ENCODE measurements around the gene EYA2. TPM values are rescaled to one million over a fixed set of nuclear protein-coding genes. Genes with fewer than 3 reads are reported as not detected.
A peak's percentile ranks its signal among the peaks of the same experiment; 100 is the strongest.

The EYA2 gene
- total and polyA plus RNA-seq, 2 donors from 2014 or later: 2.6 to 7.9 TPM

DNA sequence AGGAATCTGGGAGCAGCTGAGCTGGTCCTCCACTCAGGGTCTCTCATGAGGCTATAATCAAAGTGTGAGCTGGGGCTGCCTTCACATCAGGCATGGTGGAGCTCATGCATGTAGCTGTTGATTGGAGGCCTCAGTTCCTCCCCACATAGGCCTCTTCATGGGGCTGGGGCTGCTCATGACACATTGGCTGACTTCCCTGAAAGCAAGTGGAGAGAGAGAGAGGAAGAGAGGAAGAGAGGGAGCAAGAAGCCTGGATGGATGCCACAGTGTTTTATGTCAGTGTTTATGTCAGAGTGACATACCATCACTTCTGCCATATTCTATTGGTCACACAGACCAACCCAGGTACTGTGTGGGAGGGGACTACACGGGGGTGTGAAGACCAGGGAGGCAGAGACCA is 43.8 kb downstream of the EYA2 start:
- FAIRE-seq (no peak), DNase-seq (peak in 1 of 5 donors; percentile 57)
- Histone ChIP-seq H3K4me1 (ENCODE audit: control insufficient read depth in 2 of 3, insufficient read depth in 2 of 3, low read depth in 1 of 3, low read length in 3 of 3) (no peaks in the 10 kb centered on the region), H3K9ac (ENCODE audit: low read length in 3 of 3) (no peak overlapping the region), H3K27me3 (ENCODE audit: control insufficient read depth, insufficient read depth, low read length) (no peaks in the 10 kb centered on the region), H3K9me3 (ENCODE audit: control insufficient read depth in 2 of 3, insufficient read depth in 1 of 3, low read length in 3 of 3) (no peaks in the 10 kb centered on the region), H3K4me3 (ENCODE audit: low read length in 3 of 3) (no peak overlapping the region), H3K36me3 (ENCODE audit: control insufficient read depth in 2 of 3, insufficient read depth in 3 of 3, low read length in 3 of 3) (no peaks in the 10 kb centered on the region), H3K27ac (ENCODE audit: low read depth in 2 of 2, low read length in 2 of 2) (no peak overlapping the region)
- TF ChIP-seq, protein P1, sequence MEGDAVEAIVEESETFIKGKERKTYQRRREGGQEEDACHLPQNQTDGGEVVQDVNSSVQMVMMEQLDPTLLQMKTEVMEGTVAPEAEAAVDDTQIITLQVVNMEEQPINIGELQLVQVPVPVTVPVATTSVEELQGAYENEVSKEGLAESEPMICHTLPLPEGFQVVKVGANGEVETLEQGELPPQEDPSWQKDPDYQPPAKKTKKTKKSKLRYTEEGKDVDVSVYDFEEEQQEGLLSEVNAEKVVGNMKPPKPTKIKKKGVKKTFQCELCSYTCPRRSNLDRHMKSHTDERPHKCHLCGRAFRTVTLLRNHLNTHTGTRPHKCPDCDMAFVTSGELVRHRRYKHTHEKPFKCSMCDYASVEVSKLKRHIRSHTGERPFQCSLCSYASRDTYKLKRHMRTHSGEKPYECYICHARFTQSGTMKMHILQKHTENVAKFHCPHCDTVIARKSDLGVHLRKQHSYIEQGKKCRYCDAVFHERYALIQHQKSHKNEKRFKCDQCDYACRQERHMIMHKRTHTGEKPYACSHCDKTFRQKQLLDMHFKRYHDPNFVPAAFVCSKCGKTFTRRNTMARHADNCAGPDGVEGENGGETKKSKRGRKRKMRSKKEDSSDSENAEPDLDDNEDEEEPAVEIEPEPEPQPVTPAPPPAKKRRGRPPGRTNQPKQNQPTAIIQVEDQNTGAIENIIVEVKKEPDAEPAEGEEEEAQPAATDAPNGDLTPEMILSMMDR (IDR thresholded peaks at IDR 0.05; ENCODE audit: borderline replicate concordance, extremely low read depth, insufficient read depth): no peak
- intact Hi-C loops (cut with DNase I): no loop called here

DNA sequence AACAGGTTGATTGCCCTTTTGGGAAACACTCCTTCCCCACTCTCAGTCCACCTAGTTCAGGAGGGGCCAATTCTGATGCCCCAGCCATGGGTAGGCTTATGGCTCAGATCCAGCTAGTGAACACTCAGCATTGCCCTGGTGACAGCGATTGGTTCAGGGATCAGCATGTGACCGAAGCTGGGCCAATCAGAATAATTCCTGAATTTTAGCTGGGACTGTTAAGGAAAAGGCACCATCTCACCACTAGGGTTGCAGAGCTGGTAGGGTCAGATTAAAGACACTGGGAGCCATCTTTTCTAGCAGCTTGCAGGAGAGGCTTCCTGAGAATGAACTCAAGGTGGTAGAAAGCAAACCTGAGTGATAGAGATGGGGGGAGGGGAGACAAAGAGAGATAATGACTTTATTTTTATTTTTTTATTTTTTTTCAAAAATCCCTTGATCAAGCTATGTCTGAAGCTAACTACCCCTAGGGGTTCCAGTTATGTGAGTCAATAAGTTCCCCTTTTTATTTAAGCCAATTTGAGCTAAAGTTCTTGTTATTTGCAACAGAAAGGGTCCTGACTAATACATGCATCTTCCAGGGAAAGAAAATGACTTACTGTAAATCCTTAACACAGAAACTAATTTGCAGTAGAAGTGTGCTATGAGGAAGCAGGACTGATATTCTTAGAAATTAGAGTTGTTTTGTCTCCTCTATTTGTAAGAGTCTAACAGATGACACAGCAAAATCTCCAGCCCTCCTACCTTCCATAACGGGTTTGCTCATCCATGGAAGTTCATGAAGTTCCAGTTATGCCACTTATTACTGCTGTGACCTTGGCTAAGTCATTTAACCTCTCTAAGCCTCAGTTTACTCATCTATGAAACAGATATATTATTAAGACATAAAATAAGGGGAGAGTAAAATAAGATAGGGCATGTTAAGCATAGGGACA is 44.7 kb downstream of the EYA2 start:
- FAIRE-seq (no peak), DNase-seq (no peak)
- Histone ChIP-seq H3K36me3 (ENCODE audit: control insufficient read depth in 2 of 3, insufficient read depth in 3 of 3, low read length in 3 of 3) (no peaks in the 10 kb centered on the region), H3K4me1 (ENCODE audit: control insufficient read depth in 2 of 3, insufficient read depth in 2 of 3, low read depth in 1 of 3, low read length in 3 of 3) (no peaks in the 10 kb centered on the region), H3K9me3 (ENCODE audit: control insufficient read depth in 2 of 3, insufficient read depth in 1 of 3, low read length in 3 of 3) (no peaks in the 10 kb centered on the region), H3K27ac (ENCODE audit: low read depth in 2 of 2, low read length in 2 of 2) (no peak overlapping the region), H3K27me3 (ENCODE audit: control insufficient read depth, insufficient read depth, low read length) (no peaks in the 10 kb centered on the region), H3K9ac (ENCODE audit: low read length in 3 of 3) (no peak overlapping the region), H3K4me3 (ENCODE audit: low read length in 3 of 3) (no peak overlapping the region)
- TF ChIP-seq, protein P1 (IDR thresholded peaks at IDR 0.05; ENCODE audit: borderline replicate concordance, extremely low read depth, insufficient read depth): no peak
- intact Hi-C loops (cut with DNase I): no loop called here

GRCh38 chr20:46940616-46941015 is 46.0 kb downstream of the EYA2 start:
- Histone ChIP-seq H3K36me3 (ENCODE audit: control insufficient read depth in 2 of 3, insufficient read depth in 3 of 3, low read length in 3 of 3) (no peaks in the 10 kb centered on the region), H3K4me1 (ENCODE audit: control insufficient read depth in 2 of 3, insufficient read depth in 2 of 3, low read depth in 1 of 3, low read length in 3 of 3) (no peaks in the 10 kb centered on the region), H3K4me3 (ENCODE audit: low read length in 3 of 3) (no peak overlapping the region), H3K9ac (ENCODE audit: low read length in 3 of 3) (no peak overlapping the region), H3K9me3 (ENCODE audit: control insufficient read depth in 2 of 3, insufficient read depth in 1 of 3, low read length in 3 of 3) (no peaks in the 10 kb centered on the region), H3K27ac (ENCODE audit: low read depth in 2 of 2, low read length in 2 of 2) (no peak overlapping the region), H3K27me3 (ENCODE audit: control insufficient read depth, insufficient read depth, low read length) (no peaks in the 10 kb centered on the region)
- TF ChIP-seq, protein P1 (IDR thresholded peaks at IDR 0.05; ENCODE audit: borderline replicate concordance, extremely low read depth, insufficient read depth): no peak
- FAIRE-seq (no peak), DNase-seq (no peak)
- intact Hi-C loops (cut with DNase I): no loop called here

Measured in kidney (tissue), 14 donors.